OCI-LY3 (cell line): ENCODE results near the gene SCYL2.

ENCODE experiments used
- EZH2phosphoT487 ChIP-seq: fragments of 200-600 bp; shearing (Covaris generic); IDR thresholded peaks from 2 replicates; pipeline ENCODE4 v1.6.1; 2018; ENCODE audit warnings: antibody characterized with exemption, mixed run types, low read depth
- TF ChIP-seq, protein P1 (sequence below): fragments of 200-600, 300-600 bp; sonication (generic); IDR thresholded peaks from 2 replicates; pipeline ENCODE4 v1.5.1; 2014; ENCODE audit warnings: antibody characterized with exemption, low read length, low read depth

DNA sequence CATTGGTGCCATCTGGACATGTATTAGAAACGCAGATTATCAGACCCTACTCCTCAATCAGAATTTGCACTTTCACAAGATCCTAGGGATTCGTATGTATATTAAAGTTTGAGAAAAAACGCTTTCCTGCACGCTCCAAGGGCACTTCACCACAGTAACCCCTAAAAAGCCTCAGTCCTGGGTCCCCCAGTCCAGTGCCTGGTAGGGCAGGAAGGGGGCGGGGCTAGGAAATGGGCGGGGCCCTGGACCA is 467 bp upstream of the SCYL2 start:
- TF ChIP-seq, protein P1, sequence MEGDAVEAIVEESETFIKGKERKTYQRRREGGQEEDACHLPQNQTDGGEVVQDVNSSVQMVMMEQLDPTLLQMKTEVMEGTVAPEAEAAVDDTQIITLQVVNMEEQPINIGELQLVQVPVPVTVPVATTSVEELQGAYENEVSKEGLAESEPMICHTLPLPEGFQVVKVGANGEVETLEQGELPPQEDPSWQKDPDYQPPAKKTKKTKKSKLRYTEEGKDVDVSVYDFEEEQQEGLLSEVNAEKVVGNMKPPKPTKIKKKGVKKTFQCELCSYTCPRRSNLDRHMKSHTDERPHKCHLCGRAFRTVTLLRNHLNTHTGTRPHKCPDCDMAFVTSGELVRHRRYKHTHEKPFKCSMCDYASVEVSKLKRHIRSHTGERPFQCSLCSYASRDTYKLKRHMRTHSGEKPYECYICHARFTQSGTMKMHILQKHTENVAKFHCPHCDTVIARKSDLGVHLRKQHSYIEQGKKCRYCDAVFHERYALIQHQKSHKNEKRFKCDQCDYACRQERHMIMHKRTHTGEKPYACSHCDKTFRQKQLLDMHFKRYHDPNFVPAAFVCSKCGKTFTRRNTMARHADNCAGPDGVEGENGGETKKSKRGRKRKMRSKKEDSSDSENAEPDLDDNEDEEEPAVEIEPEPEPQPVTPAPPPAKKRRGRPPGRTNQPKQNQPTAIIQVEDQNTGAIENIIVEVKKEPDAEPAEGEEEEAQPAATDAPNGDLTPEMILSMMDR, result no peak
- TF ChIP-seq EZH2phosphoT487, result no peak
